Epithelial cell of esophagus (primary cell): ENCODE measurements around the gene SECTM1.

ENCODE experiments used
- DNase-seq: peaks from one replicate; pipeline ENCODE4 v3.0.0; 2010; ENCODE audit warnings: low read depth
- H3K4me3 ChIP-seq: 2 replicates; pipeline ENCODE4 v1.5.1; 2011; ENCODE audit warnings: mild to moderate bottlenecking, low read length, control low read depth
- TF ChIP-seq, protein P1 (sequence below): IDR thresholded peaks from 2 replicates; pipeline ENCODE4 v1.5.1; 2011; ENCODE audit warnings: low read depth, mild to moderate bottlenecking, low read length, control low read depth, inconsistent platforms; ENCODE audit not compliant: insufficient read depth; ENCODE audit errors: missing control alignments

SECTM1 gene

DNA sequence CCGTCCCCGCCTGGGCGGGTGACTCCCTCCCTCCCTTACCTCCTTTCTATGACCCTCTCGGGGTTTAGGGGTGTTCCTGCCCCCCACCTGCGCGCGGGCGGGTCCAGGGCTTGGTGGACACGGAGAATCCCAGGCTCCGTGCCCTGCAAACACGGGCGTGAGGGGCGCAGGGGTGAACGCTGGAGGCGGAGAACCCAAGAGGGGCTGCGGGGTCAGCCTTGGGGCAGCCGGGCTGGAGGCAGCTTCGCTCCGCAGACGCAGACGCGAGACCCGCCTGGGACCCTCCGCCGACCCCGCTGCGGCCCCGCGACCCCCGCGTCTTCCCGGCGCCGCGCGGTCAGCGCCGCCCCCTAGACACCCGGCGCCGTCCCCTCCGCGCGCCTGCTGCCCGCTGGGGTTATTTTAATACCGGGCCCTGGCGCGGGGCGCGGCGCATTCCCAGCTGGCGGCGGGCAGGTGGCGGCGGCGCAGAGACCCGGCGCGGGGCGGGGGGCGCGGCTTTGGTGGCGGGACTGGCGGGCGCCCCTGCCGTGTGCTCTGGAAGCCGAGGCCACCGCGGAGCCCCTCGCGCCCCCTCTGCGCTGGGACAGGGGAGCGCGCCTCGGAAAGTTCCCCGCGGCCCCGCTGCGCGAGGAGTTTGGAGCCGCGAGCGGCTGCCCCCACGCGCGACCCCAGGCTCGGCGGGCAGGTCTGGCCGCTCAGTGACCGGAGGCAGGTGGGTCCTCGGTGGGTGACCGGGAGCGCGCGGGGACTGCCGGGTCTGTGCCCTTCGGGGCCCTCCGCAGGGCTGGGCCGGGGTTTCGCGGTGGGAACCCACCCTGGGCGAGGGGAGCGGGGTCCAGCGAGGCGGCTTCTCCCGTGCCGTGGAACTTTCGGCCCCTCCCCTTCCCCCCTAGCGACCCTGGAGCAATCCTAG lies 38.0 kb upstream of the SECTM1 start, which contains the start of gene UTS2R:
TSS of gene UTS2R (plus strand) at position 433 of the 916 bp plus-strand sequence. CDS start 2,560 bp downstream, outside the sequence.
- H3K4me3 ChIP-seq: no peak within 1 kb of the TSS
- TF ChIP-seq, protein P1, sequence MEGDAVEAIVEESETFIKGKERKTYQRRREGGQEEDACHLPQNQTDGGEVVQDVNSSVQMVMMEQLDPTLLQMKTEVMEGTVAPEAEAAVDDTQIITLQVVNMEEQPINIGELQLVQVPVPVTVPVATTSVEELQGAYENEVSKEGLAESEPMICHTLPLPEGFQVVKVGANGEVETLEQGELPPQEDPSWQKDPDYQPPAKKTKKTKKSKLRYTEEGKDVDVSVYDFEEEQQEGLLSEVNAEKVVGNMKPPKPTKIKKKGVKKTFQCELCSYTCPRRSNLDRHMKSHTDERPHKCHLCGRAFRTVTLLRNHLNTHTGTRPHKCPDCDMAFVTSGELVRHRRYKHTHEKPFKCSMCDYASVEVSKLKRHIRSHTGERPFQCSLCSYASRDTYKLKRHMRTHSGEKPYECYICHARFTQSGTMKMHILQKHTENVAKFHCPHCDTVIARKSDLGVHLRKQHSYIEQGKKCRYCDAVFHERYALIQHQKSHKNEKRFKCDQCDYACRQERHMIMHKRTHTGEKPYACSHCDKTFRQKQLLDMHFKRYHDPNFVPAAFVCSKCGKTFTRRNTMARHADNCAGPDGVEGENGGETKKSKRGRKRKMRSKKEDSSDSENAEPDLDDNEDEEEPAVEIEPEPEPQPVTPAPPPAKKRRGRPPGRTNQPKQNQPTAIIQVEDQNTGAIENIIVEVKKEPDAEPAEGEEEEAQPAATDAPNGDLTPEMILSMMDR: no peak
- no peak for DNase-seq

- TF ChIP-seq, protein P1: no peak
- no peak for DNase-seq
- no peak overlapping the region for H3K4me3 ChIP-seq
Measured at GRCh38 chr17:82370471-82371332, 37.1 kb upstream of the SECTM1 start.

- no peak overlapping the region for H3K4me3 ChIP-seq
- DNase-seq: no peak
- TF ChIP-seq, protein P1: no peak
Measured at GRCh38 chr17:82369211-82369610, 35.6 kb upstream of the SECTM1 start.

DNA sequence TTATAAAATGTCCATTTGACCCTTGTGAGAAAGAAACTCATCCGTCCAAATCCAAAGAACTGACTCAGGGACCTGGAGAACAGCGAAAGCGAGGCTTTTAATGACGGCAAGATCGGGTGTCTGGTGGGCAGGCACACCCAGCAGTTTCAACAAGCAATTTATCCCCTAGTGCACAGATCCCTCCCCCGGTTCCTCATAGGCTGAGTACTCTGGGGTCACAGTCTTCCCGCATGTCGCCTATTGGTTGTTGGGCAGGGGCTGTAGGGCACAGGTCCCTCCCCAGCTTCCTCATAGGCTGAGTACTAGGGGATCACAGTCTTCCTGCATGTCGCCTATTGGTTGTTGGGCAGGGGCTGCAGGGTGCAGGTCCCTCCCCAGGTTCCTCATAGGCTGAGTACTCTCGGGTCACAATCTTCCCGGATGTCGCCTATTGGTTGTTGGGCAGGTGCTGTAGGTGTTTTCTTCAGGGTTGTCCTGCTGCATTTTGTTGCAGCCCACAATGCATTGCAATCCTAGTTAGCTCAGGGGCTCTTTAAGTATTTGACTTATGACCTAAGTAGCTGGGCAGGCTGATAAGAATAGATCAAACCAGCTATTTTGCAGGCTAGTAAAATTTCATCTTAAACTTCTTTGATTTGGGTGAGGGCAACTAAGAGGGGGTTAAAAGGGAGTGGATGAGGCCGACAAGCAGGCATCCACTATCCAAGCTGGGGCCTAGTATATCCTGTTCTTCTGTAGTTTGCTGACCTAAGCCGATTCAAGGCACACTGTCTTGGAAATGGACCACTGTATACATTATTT lies 34.4 kb upstream of the SECTM1 start:
- no peak overlapping the region for H3K4me3 ChIP-seq
- TF ChIP-seq, protein P1: no peak
- no peak for DNase-seq

GRCh38 chr17:82366749-82367148 lies 33.2 kb upstream of the SECTM1 start:
- TF ChIP-seq, protein P1: no peak
- no peak overlapping the region for H3K4me3 ChIP-seq
- DNase-seq: peak; percentile 32

- H3K4me3 ChIP-seq: no peak overlapping the region
- DNase-seq: no peak
- TF ChIP-seq, protein P1: no peak
Measured at GRCh38 chr17:82365606-82366295, 32.2 kb upstream of the SECTM1 start.
